ENCODE results near the gene TMTC2.

The TMTC2 gene

DNA sequence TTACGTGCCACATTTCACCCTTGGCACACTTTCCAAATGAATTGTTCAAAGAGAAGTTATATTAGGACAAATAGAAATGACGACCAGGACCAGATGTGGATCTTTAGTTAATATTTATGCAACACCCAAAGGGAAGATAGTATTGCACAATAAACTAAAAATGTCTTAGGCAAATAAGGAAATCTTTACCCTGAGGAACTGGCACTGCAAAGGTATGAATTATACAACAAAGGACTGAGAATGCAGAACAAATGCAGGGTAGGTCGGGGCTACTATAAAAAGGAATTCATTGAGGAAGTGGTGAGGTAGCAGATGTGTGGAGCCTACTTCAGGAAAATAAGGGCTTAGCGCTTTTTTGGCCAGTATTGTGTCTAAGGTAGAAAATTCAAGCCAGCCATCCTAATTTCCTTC, 3.9 kb upstream of the TMTC2 start:
- DNase-seq = no peak

DNA sequence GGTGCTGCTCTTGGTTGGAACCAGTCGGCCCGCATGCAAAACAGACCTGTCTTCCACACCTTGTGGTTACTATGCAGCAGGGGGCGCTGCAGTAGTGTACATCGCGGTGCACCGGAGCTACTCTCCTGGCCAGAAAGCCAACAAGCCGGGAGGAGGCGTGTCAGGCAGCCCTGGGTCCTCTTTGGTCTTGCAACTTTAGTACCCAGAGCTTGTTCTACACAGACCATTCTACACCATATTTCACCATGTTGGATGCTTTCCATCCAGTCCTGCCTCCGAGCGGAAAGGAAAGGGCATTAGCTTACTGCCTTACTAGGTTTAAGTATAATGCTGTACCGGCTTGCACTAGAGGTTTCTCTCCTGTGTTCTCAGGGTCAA, 927 bp upstream of the TMTC2 start:
- peak; percentile 95 for DNase-seq

DNA sequence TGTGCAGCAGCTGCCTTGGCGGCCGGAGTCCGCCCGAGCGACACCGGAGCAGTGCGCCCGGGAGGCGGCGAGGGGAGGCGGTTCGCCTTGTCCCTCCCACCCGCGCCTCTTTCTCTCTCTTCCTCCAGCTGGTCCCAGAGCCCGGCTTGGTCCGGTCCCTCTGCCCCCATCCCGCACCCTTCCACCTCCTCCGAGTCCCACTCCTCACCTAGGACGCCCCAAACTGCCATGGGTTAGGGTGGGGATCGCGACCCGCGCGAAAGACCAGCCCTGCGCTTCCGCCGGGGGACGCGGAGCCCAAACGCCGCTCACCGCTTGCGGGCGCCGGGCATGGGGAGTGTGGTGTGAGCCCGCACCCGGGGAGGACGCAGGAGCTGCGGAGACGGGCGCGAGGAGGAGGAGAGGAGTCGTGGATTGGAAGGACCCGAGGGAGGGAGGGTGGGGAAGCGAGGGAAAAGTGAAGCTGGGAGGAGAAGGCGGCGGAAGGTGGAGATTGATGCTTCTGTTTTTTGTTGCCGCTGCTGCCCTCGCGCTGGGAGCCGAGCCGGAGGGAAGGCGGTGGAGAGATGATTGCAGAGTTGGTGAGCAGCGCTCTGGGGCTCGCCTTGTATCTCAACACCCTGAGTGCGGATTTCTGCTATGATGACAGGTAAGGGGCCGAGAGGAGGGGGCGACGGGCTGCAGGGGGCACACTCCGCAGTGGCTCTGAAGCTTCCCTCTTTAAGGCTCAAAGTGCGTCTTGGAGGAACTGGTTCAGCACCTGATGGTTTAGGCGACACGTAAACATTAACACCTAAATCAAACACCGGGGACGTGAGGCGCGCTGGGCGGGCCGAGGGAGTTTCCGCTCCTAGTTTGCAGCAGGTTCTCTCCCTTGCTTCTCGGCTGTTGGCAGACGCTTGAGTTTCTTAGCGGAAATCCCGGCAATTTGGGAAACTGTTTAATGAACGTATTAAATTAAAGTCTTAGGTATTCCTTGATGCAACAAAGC, 610 bp downstream of the TMTC2 start:
- peak; percentile 68 for DNase-seq

DNA sequence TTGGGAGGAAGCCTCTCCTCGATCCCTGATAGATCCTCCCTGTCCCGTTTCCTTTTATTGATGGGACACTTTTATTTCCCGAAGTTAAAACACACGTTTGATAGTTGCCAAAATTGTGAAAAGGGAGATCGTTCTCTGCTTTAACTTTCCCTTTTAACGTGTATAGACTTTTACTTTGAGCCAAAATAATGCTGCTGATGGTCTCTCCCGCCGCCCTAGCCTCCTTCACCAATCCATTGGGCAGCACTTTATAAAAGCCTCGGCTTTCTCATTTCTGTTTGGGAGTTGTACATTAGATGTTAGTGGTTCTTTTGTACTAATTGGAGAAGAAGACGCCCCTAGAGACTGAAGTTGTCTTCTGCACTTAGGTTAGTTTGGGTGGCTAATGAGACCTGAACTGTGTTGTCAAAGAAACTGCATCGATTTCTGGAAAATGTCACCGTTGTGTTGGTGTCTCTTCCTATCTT, 1.4 kb downstream of the TMTC2 start:
- DNase-seq = peak; percentile 23

- no peak for DNase-seq
Observed at GRCh38 chr12:82688596-82688995, 1.9 kb downstream of the TMTC2 start.

GRCh38 chr12:82690006-82690405, 3.3 kb downstream of the TMTC2 start:
- DNase-seq = no peak

- no peak for DNase-seq
Observed at GRCh38 chr12:82691513-82691912, 4.8 kb downstream of the TMTC2 start.

DNA sequence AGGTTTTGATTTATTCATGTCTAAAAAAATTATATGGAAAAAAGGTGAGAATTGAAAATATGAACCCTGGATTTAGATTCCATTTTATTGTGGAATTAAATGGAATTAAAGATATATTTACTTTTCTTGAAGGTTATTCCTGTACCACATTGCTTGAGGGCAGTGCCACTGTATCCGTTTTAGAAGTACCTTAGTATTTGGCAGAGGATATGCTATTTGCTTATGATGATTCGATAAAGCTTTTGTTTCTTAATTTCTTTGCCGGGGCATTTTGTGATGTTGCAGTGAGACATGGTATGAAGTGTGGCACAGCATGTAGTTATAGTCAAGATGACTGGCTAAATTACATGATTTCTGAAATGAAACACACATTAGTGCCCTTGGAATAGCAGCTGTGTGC, 7.6 kb downstream of the TMTC2 start:
- DNase-seq = no peak

DNA sequence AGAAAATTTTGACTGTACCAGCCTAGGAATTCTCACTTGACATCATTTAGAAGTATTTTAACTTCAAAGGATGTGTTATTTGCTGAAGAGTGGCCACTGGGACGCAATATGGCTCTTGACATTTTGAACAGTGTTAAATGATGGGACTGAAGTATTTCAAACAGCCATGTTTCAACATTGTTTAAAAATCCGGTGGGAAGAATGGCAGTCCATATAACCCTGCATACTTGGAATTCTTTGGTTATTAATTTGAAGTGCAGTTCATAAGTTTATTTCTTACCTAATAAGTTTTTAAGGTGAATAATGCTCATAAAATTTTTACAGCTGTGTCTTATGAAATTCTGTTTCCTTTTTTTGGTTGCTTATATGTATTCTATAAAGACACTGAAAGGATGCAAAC, 8.3 kb downstream of the TMTC2 start:
- DNase-seq = no peak

- DNase-seq = no peak
Observed at GRCh38 chr12:82695531-82695930, 8.8 kb downstream of the TMTC2 start.

- no peak for DNase-seq
Observed at GRCh38 chr12:82696543-82696942, 9.8 kb downstream of the TMTC2 start.

- no peak for DNase-seq
Observed at GRCh38 chr12:82698708-82699564, 12.2 kb downstream of the TMTC2 start.

- no peak for DNase-seq
Observed at GRCh38 chr12:82705774-82706173, 19.1 kb downstream of the TMTC2 start.

GRCh38 chr12:82708061-82708879, 21.6 kb downstream of the TMTC2 start:
- DNase-seq = no peak

- no peak for DNase-seq
Observed at GRCh38 chr12:82709794-82710355, 23.2 kb downstream of the TMTC2 start.

DNA sequence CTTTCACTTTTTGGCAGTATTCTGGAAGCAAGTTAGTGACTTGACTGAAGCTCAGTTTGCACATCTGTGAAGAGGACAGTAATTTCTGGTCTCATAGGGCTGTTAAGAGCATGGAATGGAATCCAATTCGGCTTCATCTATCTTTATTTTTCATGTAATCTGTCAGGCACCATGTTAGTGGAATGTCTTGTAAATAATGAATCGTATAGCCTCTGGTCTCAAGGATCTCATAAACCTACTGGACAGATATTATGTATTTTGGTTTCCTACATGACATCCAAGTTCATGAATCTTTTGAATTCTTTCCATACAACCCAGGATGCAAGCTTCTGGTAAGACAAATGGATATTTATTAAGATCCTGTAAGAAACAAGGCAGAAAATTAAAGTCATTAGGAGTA, 24.0 kb downstream of the TMTC2 start:
- no peak for DNase-seq

DNA sequence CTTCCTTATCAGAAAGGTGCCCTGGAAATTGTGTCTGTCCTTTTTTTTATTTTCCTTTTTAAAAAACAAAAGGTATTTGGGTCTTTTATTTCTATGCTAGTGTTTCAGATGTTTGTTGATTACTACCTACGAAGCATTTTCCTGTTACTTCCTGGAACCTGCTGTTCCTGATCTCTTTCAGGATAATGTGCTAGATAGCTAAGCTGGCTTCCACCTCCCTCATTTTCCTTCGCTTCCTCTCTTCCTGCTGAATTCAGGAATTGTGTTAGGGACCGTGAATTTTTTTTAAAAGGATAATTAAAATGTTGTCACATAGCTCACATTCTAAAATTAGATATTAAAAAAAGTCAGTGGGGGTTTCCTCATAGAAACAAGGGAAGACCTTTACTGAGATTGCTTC, 27.7 kb downstream of the TMTC2 start:
- DNase-seq = no peak

DNA sequence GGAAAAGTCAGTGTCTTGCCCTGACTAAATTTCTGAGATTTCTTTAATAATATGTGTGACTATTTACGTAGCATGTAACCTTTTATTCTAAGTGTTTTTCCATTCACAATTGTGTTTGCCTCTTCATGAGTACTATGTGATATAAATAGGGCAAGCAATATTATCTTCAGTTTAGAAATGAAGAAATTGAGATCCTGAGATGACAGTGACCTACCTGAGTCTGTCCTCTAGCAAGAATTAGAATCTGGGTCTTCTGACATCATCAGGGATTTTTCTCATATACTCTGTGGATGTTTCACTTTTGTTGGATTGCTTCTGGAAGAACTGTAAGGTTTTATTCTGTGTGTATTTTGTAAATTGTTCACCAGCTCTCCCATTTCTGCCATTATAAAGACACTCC, 35.0 kb downstream of the TMTC2 start:
- peak; percentile 7 for DNase-seq

DNA sequence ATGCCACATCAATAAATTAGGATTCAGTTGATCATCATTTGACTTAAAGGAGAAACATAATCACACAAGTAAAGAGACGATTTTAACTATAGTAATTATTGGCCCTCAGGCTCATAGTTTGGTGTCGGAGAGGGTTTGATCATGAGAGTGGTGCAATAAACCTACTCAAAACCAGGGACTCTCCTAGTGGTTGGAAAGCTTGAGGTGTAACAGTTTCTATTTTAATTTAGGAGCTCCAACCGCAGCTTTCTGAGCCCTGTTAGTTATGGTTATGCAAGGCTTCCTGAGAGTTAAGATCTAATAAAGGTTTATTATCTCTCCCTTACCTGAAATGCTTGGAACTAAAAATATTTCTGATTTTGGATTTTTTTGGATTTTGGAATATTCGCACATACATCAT, 36.4 kb downstream of the TMTC2 start:
- DNase-seq = peak; percentile 64

- no peak for DNase-seq
Observed at GRCh38 chr12:82723891-82724290, 37.2 kb downstream of the TMTC2 start.

- DNase-seq = no peak
Observed at GRCh38 chr12:82725741-82726140, 39.0 kb downstream of the TMTC2 start.

- DNase-seq = no peak
Observed at GRCh38 chr12:82727886-82728285, 41.2 kb downstream of the TMTC2 start.

Measured in activated CD4-positive, alpha-beta T cell treated with anti-CD3 and anti-CD28 coated beads, Interleukin-10, Interleukin-2, amounts not matched to agents 100 ng/mL and 50 ng/mL, durations not matched to agents 16 hours and 8 hours (primary cell).